GM19397 (cell line): ENCODE data around the gene STAM.
A peak's percentile ranks its signal among the peaks of the same experiment; 100 is the strongest.
"Not testable (repeated sequence)": the region's sequence is repeated elsewhere in the genome, so short reads cannot be mapped to it uniquely, and the experiment has no call there.

Experiments
- ATAC-seq: cut with Tn5 transposase; IDR thresholded peaks from one replicate; pipeline ENCODE4 v1.9.1; 2021; ENCODE audit warnings: mild to moderate bottlenecking, moderate library complexity; ENCODE audit not compliant: unreplicated experiment

Gene STAM

GRCh38 chr10:17722317-17723014, 78.5 kb downstream of the STAM start:
- ATAC-seq = not testable (repeated sequence)

- ATAC-seq = no peak
These were observed 81.8 kb downstream of the STAM start for GRCh38 chr10:17725703-17726102.

- no peak for ATAC-seq
These were observed 85.7 kb downstream of the STAM start for GRCh38 chr10:17729630-17730029.

- no peak for ATAC-seq
These were observed 86.7 kb downstream of the STAM start for GRCh38 chr10:17730667-17731066.

- ATAC-seq = no peak
These were observed 87.5 kb downstream of the STAM start for GRCh38 chr10:17731331-17732020.

GRCh38 chr10:17733620-17734019, 89.7 kb downstream of the STAM start:
- ATAC-seq = no peak

GRCh38 chr10:17734432-17735080, 90.6 kb downstream of the STAM start:
- ATAC-seq = no peak

- no peak for ATAC-seq
These were observed 91.4 kb downstream of the STAM start for GRCh38 chr10:17735166-17735941.

- ATAC-seq = no peak
These were observed 92.3 kb downstream of the STAM start for GRCh38 chr10:17736223-17736622.

- ATAC-seq = no peak
These were observed 93.3 kb downstream of the STAM start for GRCh38 chr10:17737027-17737965.

GRCh38 chr10:17740668-17741067, 96.7 kb downstream of the STAM start:
- no peak for ATAC-seq

- ATAC-seq = no peak
These were observed 99.0 kb downstream of the STAM start for GRCh38 chr10:17742918-17743317.

- no peak for ATAC-seq
These were observed 99.5 kb downstream of the STAM start for GRCh38 chr10:17743437-17743836.

GRCh38 chr10:17744341-17744861, 100.5 kb downstream of the STAM start:
- ATAC-seq = no peak

- ATAC-seq = no peak
These were observed 104.1 kb downstream of the STAM start for GRCh38 chr10:17747883-17748550.

- no peak for ATAC-seq
These were observed 105.9 kb downstream of the STAM start for GRCh38 chr10:17749890-17750289.

- no peak for ATAC-seq
These were observed 108.0 kb downstream of the STAM start, which contains the start of gene TMEM236 for GRCh38 chr10:17751781-17752445. Gene TMEM236 (plus strand): TSS chr10:17752201. CDS start chr10:17752296, 95 bp downstream.

- ATAC-seq = peak; percentile 92
These were observed 112.7 kb downstream of the STAM start for GRCh38 chr10:17756557-17757217.
